Stimulated activated CD4-positive, alpha-beta T cell treated with anti-CD3 and anti-CD28 coated beads, Interleukin-4, amount 100 ng/mL, for 4 hours (primary cell): ENCODE data around the gene FNDC4.

Experiments
- DNase-seq, 2 experiments: peaks; one replicate each; pipeline ENCODE4 v3.0.0-alpha.2; 2020

FNDC4 gene

DNA sequence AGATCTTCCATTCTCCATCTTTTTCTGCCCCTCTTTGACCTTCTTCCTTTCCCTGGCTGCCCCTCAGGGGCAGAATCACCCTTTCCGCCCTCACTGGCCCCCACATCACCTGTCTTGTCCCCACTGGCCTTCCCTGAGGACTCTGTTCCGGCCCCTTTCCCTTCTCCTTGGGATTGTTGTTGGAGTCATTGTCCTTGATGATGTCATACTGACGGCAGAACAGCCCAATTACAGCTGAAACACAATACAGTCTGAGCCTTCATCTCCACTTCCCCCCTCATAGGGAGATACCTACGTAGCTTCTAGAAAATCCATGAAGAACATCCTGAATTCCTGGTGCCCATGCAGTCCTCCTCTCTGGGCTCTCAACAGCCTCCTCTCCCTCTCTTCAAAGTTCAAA, 2.4 kb downstream of the FNDC4 start:
- DNase-seq = no peak

GRCh38 chr2:27489498-27490397, 5.3 kb downstream of the FNDC4 start, which contains the start of gene IFT172:
Gene IFT172 (minus strand): TSS chr2:27489743. CDS start chr2:27489653, 90 bp downstream.
- peak; percentile 96 to 99 for DNase-seq

DNA sequence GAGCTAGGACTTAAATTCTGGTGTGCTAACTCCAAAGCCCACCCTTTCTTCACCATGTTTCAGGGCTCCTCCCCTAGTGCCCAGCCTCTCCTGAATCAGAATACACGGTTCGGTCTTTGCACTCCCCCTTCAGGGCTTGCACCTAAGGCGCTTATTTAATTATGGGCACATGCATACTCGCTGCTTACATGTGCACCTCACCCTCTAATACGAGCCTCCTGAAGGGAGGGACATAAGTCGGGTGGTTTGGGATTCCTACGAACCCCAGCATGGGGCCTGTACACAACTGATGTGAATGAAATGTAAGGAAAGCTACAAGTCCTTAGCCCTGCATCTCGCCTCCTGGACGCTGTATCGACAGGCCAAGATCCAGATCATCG, 5.9 kb downstream of the FNDC4 start:
- DNase-seq = no peak

- no peak for DNase-seq
These were observed 9.5 kb downstream of the FNDC4 start for GRCh38 chr2:27485496-27485895.

DNA sequence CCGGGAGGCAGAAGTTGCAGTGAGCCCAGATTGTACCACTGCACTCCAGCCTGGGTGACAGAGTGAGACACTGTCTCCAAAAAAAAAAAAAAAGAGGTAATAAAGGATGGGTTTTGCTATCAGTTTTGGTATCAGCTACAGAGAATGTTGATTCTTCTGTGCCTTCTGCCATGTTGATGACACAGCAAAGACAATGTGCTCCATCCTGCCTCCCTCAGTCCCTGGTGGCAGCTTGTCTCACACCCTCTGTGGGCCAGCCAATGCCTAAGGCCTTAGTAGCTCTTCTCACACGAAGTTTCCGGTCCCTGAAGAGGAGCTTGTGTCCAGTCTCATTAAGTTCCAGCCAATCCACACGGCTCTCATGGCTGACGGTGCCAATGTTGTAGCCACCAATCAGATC, 23.0 kb downstream of the FNDC4 start:
- no peak for DNase-seq

- DNase-seq = no peak
These were observed 30.6 kb downstream of the FNDC4 start for GRCh38 chr2:27464443-27464842.

DNA sequence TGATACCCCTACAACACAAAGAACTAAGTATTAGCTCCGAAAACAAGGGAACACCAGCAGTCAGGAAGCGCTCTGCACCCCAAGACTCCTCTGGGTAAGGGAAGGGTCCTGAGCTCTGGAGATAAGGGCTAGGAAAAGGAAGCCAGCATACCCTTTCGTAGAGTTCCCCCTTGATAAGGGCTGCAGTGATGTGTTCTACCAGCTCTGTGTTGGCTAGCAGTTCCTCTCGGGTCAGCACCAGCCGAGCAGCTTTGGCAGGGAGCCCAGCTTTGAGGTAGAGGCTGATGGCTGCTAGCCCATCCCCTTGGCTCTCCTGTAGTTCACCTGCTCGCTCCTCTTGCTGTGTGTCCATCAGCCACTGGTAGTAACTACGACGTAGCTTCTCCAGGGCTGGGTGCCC, 33.9 kb downstream of the FNDC4 start:
- DNase-seq = no peak

DNA sequence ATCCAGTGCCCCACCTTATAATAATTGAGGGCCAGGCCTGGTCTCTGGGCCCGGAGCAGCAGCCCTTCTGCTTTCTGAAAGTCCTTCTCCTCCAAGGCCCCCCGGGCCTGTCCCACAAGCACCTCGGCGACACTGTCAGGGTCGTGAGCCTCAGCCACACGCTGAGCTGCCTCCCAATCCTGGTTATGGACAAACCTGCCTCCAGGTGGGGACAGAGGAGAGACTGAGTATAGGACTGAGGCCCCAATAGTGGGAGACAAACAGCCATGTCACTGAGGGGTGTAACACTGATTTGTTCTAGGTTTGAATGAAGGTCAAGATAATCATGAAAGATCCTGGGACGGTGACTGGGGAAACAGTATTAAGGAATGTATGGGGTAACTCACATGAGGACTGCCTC, 41.0 kb downstream of the FNDC4 start:
- no peak for DNase-seq

DNA sequence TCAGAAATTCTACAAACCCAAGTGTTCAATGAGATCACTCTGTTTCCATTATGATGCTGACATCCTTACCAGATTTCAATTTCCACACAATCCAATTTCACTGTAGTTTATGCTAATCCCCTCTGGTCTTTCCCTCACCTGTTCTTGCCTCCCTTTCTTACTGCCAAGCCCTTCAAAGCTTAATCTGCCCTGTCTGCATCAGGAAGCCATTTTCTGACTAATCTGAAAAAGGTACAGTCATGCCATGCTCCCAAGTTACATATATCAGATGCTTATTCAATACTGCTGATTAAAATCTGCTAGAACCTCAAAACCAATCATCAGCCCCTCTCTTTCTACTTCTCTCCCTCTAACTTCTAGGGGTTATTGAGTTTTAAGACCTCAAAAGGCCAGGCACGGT, 43.9 kb downstream of the FNDC4 start:
- DNase-seq = no peak

GRCh38 chr2:27448381-27448780, 46.6 kb downstream of the FNDC4 start:
- DNase-seq = no peak

GRCh38 chr2:27446057-27446456, 48.9 kb downstream of the FNDC4 start:
- DNase-seq = no peak

GRCh38 chr2:27445615-27446014, 49.4 kb downstream of the FNDC4 start:
- DNase-seq = no peak

DNA sequence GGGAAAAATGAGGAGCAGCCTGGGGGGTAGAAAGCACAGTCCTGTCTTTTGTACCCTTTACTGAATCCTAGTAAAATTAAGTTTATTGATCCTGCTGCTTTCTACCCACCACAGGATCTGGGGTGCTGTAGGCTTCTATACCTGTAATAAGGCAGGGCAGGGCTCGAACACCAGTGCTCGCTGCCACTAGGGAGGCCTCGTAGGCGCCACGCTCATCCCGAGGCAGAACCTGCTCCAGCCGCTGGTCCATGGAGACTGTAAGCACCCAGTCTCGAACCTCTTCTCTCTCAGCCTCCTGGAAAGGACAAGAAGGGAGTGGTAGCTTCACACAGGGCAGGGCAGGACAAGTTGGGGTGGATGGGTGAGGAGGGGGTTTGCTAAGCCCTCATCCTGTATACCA, 49.8 kb downstream of the FNDC4 start:
- DNase-seq = no peak

DNA sequence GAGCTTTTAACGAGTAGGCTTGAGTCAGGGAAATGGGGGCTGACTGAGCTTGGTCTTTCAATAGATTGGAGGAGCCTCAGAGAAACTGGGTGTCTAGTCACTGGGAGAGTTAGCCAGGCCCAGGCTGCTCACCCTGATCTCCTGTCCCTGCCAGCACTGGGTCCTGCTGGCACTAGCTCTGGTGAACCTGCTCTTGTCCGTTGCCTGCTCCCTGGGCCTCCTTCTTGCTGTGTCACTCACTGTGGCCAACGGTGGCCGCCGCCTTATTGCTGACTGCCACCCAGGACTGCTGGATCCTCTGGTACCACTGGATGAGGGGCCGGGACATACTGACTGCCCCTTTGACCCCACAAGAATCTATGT, 52.1 kb downstream of the FNDC4 start:
- no peak for DNase-seq

DNA sequence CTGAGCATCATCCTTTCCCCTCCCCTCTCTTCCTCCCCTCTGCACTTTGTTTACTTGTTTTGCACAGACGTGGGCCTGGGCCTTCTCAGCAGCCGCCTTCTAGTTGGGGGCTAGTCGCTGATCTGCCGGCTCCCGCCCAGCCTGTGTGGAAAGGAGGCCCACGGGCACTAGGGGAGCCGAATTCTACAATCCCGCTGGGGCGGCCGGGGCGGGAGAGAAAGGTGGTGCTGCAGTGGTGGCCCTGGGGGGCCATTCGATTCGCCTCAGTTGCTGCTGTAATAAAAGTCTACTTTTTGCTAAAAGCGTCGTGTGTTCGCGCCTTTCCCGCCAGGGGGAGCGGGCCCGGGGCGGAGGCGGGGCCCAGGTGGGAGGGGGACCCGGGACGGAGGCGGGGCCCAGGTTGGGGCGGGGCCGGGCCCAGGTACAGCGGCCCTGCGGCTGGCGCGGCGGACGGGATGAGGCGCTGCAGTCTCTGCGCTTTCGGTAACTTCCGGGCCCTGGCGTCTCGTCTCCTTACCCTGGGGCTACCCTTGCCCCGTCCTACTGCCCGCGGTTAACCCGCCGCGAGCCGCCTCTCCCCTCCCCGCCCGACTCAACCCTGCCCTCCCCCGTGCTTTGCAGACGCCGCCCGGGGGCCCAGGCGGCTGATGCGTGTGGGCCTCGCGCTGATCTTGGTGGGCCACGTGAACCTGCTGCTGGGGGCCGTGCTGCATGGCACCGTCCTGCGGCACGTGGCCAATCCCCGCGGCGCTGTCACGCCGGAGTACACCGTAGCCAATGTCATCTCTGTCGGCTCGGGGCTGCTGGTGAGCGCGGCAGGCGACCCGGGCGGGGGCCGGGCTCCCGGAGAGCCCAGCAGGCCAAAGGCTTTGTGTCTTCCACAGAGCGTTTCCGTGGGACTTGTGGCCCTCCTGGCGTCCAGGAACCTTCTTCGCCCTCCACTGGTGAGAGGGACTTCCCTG, 52.8 kb downstream of the FNDC4 start, which contains the start of gene KRTCAP3:
KRTCAP3 (plus strand) TSS at position 424 of the 962 bp plus-strand sequence; CDS start at position 456, 32 bp downstream.
- DNase-seq = peak; percentile 24 to 34
